Esophagus muscularis mucosa (tissue), 4 donors: Measurements from ENCODE around the gene BCKDHB. TPM values are rescaled to one million over a fixed set of nuclear protein-coding genes. Genes with fewer than 3 reads are reported as not detected.
"Not testable (repeated sequence)": the region's sequence is repeated elsewhere in the genome, so short reads cannot be mapped to it uniquely, and the experiment has no call there.

ENCODE experiments used
- DNase-seq: peaks from one replicate; pipeline ENCODE4 v3.0.0-alpha.2; 2017; ENCODE audit errors: extremely low spot score
- H3K27ac ChIP-seq, 4 donors: fragments of 200-600 bp; sonication (generic); replicated peaks in 1 of 4; 1 replicate in 3 of 4; 2 replicates in 1 of 4; pipeline ENCODE4 v1.5.1; 2016 to 2019; ENCODE audit warnings: mild to moderate bottlenecking in 1 of 4
- H3K27me3 ChIP-seq, 4 donors: fragments of 200-600 bp; sonication (generic); one replicate each; pipeline versions ENCODE4 v1.5.1 to v1.6.0; 2016 to 2019
- H3K36me3 ChIP-seq, 4 donors: fragments of 200-600 bp; sonication (generic); one replicate each; pipeline ENCODE4 v1.5.1; 2016 to 2019
- H3K4me1 ChIP-seq, 4 donors: fragments of 200-600 bp; sonication (generic); one replicate each; pipeline ENCODE4 v1.5.1; 2016 to 2019
- H3K4me3 ChIP-seq, 4 donors: fragments of 200-600 bp; sonication (generic); 1 replicate in 2 of 4; 2 replicates in 2 of 4; pipeline ENCODE4 v1.5.1; 2016 to 2019; ENCODE audit warnings: mild to moderate bottlenecking in 4 of 4, moderate library complexity in 1 of 4
- H3K9me3 ChIP-seq, 4 donors: fragments of 200-600 bp; sonication (generic); 1 replicate in 3 of 4; 2 replicates in 1 of 4; pipeline ENCODE4 v1.5.1; 2016 to 2019
- EP300 ChIP-seq: sonication (generic); formaldehyde crosslinking; IDR thresholded peaks from one replicate; pipeline ENCODE4 v1.6.1; 2017; ENCODE audit warnings: antibody characterized with exemption
- POLR2A ChIP-seq: fragments of 450-650 bp; IDR thresholded peaks from one replicate; pipeline ENCODE4 v1.6.1; 2017; ENCODE audit warnings: antibody characterized with exemption, moderate library complexity, mild to moderate bottlenecking, low read depth
- POLR2AphosphoS5 ChIP-seq, 2 donors: sonication (generic); formaldehyde crosslinking; IDR thresholded peaks; one replicate each; pipeline ENCODE4 v1.6.1; 2017; ENCODE audit warnings: antibody characterized with exemption in 2 of 2
- WGBS: methylation state at CpG from one replicate; pipeline ENCODE4 v1.1.5; 2018; 5-methylcytosine and 5-hydroxymethylcytosine counted together
- intact Hi-C: fragments of 100-400 bp; cut with DNase I; formaldehyde crosslinking; loops from one replicate; pipeline ENCODE4 v1.15.1; 2023
- total RNA-seq, 4 donors: library from RNA; depleted of rRNA; stranded (reverse); fragments of >200 nt; gene quantifications; one replicate each; pipeline versions ENCODE4 v1.1.0 to v1.2.1, GENCODE V29; 2016
- TF ChIP-seq, protein P1 (sequence below), 3 experiments: fragments of 200-600 bp in 2 of 3; fragments of 450-650 bp in 1 of 3; sonication (generic) in 2 of 3; IDR thresholded peaks; one replicate each; pipeline ENCODE4 v1.5.1; 2017 to 2019; ENCODE audit warnings: antibody characterized with exemption in 3 of 3, mild to moderate bottlenecking in 2 of 3, moderate library complexity in 1 of 3

The BCKDHB gene
- 10 to 100 TPM; 12.2 to 26.2 (median 20.6) TPM for total RNA-seq

DNA sequence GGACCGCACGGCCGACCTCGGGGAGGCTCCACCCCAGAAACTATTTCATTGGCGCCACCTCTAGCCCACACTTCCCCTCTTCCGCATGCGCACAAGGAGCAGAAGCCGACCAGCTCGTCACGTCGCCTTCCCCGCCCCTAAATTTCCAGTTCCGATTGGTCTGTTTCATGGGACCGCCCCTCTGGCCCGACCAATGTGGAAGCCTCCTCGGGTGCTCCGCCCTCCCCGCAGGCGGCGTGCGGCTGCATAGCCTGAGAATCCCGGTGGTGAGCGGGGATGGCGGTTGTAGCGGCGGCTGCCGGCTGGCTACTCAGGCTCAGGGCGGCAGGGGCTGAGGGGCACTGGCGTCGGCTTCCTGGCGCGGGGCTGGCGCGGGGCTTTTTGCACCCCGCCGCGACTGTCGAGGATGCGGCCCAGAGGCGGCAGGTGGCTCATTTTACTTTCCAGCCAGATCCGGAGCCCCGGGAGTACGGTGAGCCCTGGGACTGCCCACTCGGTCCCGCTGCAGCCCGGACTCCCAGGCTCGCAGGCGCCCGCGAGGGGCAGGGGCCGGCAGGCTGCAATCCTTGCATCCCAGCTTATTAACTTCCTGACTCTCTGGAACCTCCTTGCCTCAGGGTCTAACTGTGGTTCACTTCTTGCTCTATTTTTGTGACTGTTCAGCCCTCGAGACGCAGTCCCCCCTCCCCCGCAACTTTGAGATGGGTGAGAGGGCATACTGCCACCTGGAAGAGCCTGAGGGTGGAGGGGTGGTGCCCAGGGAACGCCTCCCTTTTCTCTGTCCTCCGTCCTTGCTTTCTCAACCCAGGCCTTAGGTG is at the start of gene BCKDHB:
TSS of gene BCKDHB (plus strand) at position 254 of the 818 bp plus-strand sequence. CDS start at position 277, 23 bp downstream.
- H3K27me3 ChIP-seq = no peaks in the 10 kb centered on the region
- H3K36me3 ChIP-seq = no peaks in the 10 kb centered on the region
- H3K9me3 ChIP-seq = no peaks in the 10 kb centered on the region
- TF ChIP-seq POLR2AphosphoS5 (IDR thresholded peaks at IDR 0.05) (peak; percentile 97 to 98), EP300 (no peak), POLR2A (peak; percentile 61)
- TF ChIP-seq, protein P1, sequence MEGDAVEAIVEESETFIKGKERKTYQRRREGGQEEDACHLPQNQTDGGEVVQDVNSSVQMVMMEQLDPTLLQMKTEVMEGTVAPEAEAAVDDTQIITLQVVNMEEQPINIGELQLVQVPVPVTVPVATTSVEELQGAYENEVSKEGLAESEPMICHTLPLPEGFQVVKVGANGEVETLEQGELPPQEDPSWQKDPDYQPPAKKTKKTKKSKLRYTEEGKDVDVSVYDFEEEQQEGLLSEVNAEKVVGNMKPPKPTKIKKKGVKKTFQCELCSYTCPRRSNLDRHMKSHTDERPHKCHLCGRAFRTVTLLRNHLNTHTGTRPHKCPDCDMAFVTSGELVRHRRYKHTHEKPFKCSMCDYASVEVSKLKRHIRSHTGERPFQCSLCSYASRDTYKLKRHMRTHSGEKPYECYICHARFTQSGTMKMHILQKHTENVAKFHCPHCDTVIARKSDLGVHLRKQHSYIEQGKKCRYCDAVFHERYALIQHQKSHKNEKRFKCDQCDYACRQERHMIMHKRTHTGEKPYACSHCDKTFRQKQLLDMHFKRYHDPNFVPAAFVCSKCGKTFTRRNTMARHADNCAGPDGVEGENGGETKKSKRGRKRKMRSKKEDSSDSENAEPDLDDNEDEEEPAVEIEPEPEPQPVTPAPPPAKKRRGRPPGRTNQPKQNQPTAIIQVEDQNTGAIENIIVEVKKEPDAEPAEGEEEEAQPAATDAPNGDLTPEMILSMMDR (IDR thresholded peaks at IDR 0.05) = peak in 1 of 3 experiments; percentile 20
- peaks cover 6 to 17% (median 13%) of the 10 kb centered on the region in 4 donors for H3K4me1 ChIP-seq
- intact Hi-C loops = loop anchor here (5.0 to 10.0 kb wide), 4 partner anchors 104 to 1648 kb away; partner anchors contain the start of genes ELOVL4, HMGN3, TENT5A and TTK
- DNase-seq = peak; percentile 99
- peak within 1 kb of the TSS; percentile 71 to 89 (median 84) for H3K4me3 ChIP-seq
- WGBS = 0% methylated on average over 18 of the region's 56 CpGs
- H3K27ac ChIP-seq = peak within 1 kb of the TSS; percentile 89 to 97 (median 94)

DNA sequence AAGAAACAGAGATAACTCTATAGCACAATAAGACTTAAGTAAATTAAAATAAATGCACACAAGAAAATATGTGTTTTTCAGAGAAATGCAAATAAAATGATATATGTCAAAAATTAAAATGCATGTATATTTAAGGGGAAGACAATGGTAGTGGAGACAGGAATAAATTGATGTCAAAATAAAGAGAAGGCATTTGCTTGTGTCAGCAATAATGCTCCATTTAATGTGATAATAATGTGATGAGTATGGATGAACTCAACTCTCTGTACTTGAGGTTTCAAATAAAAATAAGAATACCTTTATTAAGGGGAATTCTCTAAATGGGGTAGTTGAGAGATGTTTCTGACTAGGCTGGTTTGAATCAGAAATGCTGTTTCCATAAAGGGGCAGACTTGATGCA is 45.7 kb upstream of the BCKDHB start:
- intact Hi-C loops = no loop called here
- TF ChIP-seq POLR2AphosphoS5 (IDR thresholded peaks at IDR 0.05) = no peak
- no peak for TF ChIP-seq EP300
- no peak for TF ChIP-seq POLR2A
- TF ChIP-seq, protein P1 (IDR thresholded peaks at IDR 0.05) = no peak
- Histone ChIP-seq H3K27ac (no peak overlapping the region), H3K36me3 (no peaks in the 10 kb centered on the region), H3K4me1 (no peaks in the 10 kb centered on the region), H3K4me3 (no peak overlapping the region), H3K27me3 (no peaks in the 10 kb centered on the region), H3K9me3 (no peaks in the 10 kb centered on the region)
- DNase-seq = no peak

DNA sequence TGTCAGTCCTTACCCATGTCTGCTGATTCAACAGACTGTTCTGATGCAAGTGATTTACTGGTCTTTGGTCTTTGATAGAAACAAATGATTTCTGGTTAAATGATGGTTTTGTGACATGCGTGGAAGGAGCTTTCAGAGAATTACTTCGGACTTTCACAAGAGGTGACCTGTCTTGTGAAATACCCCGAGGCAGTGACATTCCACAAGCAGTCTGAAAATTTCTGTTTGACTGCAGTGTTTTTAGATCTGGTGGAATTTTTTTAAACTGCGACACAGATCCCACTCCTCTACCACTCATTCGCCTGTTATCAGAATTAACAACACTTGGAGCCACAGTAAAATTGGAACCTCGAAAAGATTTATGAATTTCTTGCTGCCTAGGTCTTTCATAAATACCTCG is 38.3 kb upstream of the BCKDHB start:
- intact Hi-C loops = not testable (repeated sequence)

DNA sequence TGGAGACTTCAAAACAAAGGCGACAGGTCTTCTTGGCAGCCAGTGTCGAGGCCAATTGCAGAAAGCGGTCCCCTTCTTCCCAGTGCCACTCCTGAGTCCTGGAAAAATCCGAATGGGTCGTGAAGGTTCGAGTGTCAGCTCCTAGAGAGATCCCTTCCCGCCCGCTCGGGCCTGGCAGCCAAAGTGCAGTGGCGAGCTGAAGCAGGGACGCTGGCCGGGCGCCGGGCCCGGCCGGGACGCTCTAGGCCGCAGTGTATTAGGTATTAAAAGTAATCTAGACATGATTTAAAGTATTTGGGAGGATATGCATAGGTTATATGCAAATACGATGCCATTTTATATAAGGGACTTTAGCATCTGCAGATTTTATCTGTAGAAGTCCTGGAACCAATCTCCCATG is 36.0 kb upstream of the BCKDHB start:
- H3K4me1 ChIP-seq, DNase-seq, H3K27ac ChIP-seq, H3K27me3 ChIP-seq, intact Hi-C loops, H3K36me3 ChIP-seq, H3K4me3 ChIP-seq: not testable (repeated sequence)
- 92% methylated on average over 18 of the region's 19 CpGs for WGBS
- peaks cover 0 to 30% (median 2%) of the 10 kb centered on the region in 4 donors for H3K9me3 ChIP-seq

More for the DNA sequence above, 38.3 kb upstream of the BCKDHB start:
- DNase-seq, H3K27ac ChIP-seq, H3K27me3 ChIP-seq, H3K36me3 ChIP-seq, H3K4me3 ChIP-seq, H3K4me1 ChIP-seq: not testable (repeated sequence)
- peaks cover 0 to 13% (median 0%) of the 10 kb centered on the region in 4 donors for H3K9me3 ChIP-seq
- 76% methylated on average over 7 of the region's 7 CpGs for WGBS

DNA sequence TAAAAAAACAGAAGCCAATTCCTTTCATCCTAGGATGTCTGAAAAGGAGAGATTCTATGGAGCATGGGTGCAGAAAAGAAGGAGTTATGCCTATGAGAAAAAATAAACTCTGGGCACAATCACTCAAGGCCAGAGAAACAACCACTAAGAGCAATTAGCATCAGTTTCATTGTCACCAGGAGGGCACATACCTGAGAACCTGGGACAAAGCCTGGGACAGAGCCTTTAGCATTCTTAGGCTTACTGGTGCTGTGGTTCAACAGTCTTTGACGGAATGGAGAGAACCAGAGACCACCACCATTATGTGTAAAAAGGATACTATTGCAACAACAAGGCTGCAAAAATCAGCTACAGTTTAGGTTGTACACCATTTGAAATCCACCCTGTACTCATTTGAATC is 29.4 kb upstream of the BCKDHB start:
- no peaks in the 10 kb centered on the region for H3K27me3 ChIP-seq
- DNase-seq = no peak
- no peaks in the 10 kb centered on the region for H3K36me3 ChIP-seq
- H3K4me1 ChIP-seq = no peaks in the 10 kb centered on the region
- intact Hi-C loops = no loop called here
- peaks cover 0 to 27% (median 2%) of the 10 kb centered on the region in 4 donors for H3K9me3 ChIP-seq
- no peak overlapping the region for H3K27ac ChIP-seq
- 76% methylated on average over 1 of the region's 1 CpG for WGBS
- no peak overlapping the region for H3K4me3 ChIP-seq
- TF ChIP-seq POLR2A (no peak), EP300 (no peak), POLR2AphosphoS5 (IDR thresholded peaks at IDR 0.05) (no peak)
- TF ChIP-seq, protein P1 (IDR thresholded peaks at IDR 0.05) = no peak
